T-cell (primary cell): ENCODE data around the gene TOP2B. TPM values are rescaled to one million over a fixed set of nuclear protein-coding genes. Genes with fewer than 3 reads are reported as not detected.

Experiments
- ATAC-seq, 4 experiments: fragments of 200-7000 bp in 3 of 4; fragments of 150-1000 bp in 1 of 4; cut with Tn5 transposase; replicated peaks in 1 of 4; 1 replicate in 3 of 4; 2 replicates in 1 of 4; pipeline ENCODE4 v1.10.0; 2021; ENCODE audit warnings: moderate library complexity in 3 of 4, mild to moderate bottlenecking in 2 of 4, moderate number of reproducible peaks in 1 of 4
- CTCF ChIA-PET, 2 donors: fragments of 300-600 bp; sonication (Branson Sonifier 250); formaldehyde crosslinking; loops; one replicate each; lab custom pipeline; 2022; ENCODE audit warnings: antibody characterized with exemption in 2 of 2; lab: Charles Lee
- POLR2A ChIA-PET, 2 donors: fragments of 300-600 bp; sonication (Branson Sonifier 250); formaldehyde crosslinking; loops; one replicate each; lab custom pipeline; 2022; ENCODE audit warnings: antibody characterized with exemption in 2 of 2; lab: Charles Lee
- DNase-seq, 35 experiments: peaks; one replicate each; pipeline versions ENCODE4 v3.0.0 to v3.0.0-alpha.2; 2013 to 2023
- H3K27ac ChIP-seq: one replicate; pipeline ENCODE4 v1.5.1; 2013; ENCODE audit warnings: low read length
- H3K27me3 ChIP-seq, 2 experiments: replicated peaks in 1 of 2; 1 replicate in 1 of 2; 2 replicates in 1 of 2; pipeline versions ENCODE4 v1.6.1 to v1.7.0; 2013; ENCODE audit warnings: low read length in 1 of 2, mixed read lengths in 1 of 2; ENCODE audit not compliant: control insufficient read depth in 2 of 2, insufficient read depth in 2 of 2; ENCODE audit errors: extremely low read depth in 1 of 2
- H3K36me3 ChIP-seq, 2 donors: 1 replicate in 1 of 2; 2 replicates in 1 of 2; pipeline versions ENCODE4 v1.6.1 to v1.7.0; 2013; ENCODE audit warnings: low read length in 1 of 2; ENCODE audit not compliant: control insufficient read depth in 2 of 2, insufficient read depth in 1 of 2; ENCODE audit errors: extremely low read depth in 1 of 2
- H3K4me1 ChIP-seq, 2 experiments: 1 replicate in 1 of 2; 2 replicates in 1 of 2; pipeline versions ENCODE4 v1.6.1 to v1.7.0; 2013; ENCODE audit warnings: low read length in 2 of 2, mixed read lengths in 1 of 2; ENCODE audit not compliant: insufficient read depth in 2 of 2, control insufficient read depth in 1 of 2; ENCODE audit errors: extremely low read depth in 1 of 2
- H3K4me3 ChIP-seq, 2 donors: 1 replicate in 1 of 2; 2 replicates in 1 of 2; pipeline versions ENCODE4 v1.5.1 to v1.7.0; 2013; ENCODE audit warnings: mild to moderate bottlenecking in 2 of 2, low read length in 1 of 2, moderate library complexity in 1 of 2; ENCODE audit not compliant: control insufficient read depth in 1 of 2; ENCODE audit errors: extremely low read depth in 1 of 2
- H3K9me3 ChIP-seq: 2 replicates; pipeline ENCODE4 v1.7.0; 2013
- H3K27ac Mint-ChIP-seq, 2 donors: one replicate each; pipeline ENCODE4 v1.8.0; 2020 to 2021; ENCODE audit warnings: mild to moderate bottlenecking in 2 of 2, mixed read lengths in 2 of 2
- H3K27me3 Mint-ChIP-seq, 2 donors: one replicate each; pipeline ENCODE4 v1.8.0; 2021 to 2022; ENCODE audit warnings: mixed read lengths in 2 of 2
- H3K36me3 Mint-ChIP-seq: one replicate; pipeline ENCODE4 v1.8.0; 2021; ENCODE audit warnings: mixed read lengths
- H3K4me1 Mint-ChIP-seq, 3 donors: one replicate each; pipeline ENCODE4 v1.8.0; 2020 to 2022; ENCODE audit warnings: mixed read lengths in 3 of 3, mild to moderate bottlenecking in 1 of 3
- H3K4me3 Mint-ChIP-seq, 3 donors: one replicate each; pipeline ENCODE4 v1.8.0; 2020 to 2022; ENCODE audit warnings: mild to moderate bottlenecking in 3 of 3, mixed read lengths in 3 of 3, moderate library complexity in 3 of 3
- H3K9me3 Mint-ChIP-seq, 3 donors: one replicate each; pipeline ENCODE4 v1.8.0; 2020 to 2022; ENCODE audit warnings: mixed read lengths in 3 of 3
- WGBS: methylation state at CpG from one replicate; pipeline ENCODE4 v1.1.5; 2013; ENCODE audit warnings: missing lambda C conversion rate; ENCODE audit not compliant: insufficient coverage; 5-methylcytosine and 5-hydroxymethylcytosine counted together
- total RNA-seq, 35 experiments: library from RNA in 6 of 35; stranded (reverse) in 6 of 35; fragments of 120-200 nt in 1 of 35; gene quantifications; one replicate each; pipeline versions ENCODE4 v1.2.1 to v1.2.4 and lab custom pipeline; 2013 to 2026

TOP2B gene
- total RNA-seq, 5 donors from 2014 or later (not counting 1 experiment from before 2014, with no cell fraction given) = 121 to 138 (median 130) TPM

GRCh38 chr3:25663869-25664811 is 567 bp downstream of the TOP2B start:
- Mint-ChIP-seq H3K27me3 (no peaks in the 10 kb centered on the region), H3K27ac (peak overlapping the region; percentile 99), H3K36me3 (no peaks in the 10 kb centered on the region), H3K4me3 (peak overlapping the region; percentile 90 to 99 (median 98)), H3K9me3 (no peaks in the 10 kb centered on the region), H3K4me1 (peaks cover 53 to 64% (median 59%) of the 10 kb centered on the region in 3 donors)
- ATAC-seq (peak; percentile 36 to 53 (median 53)), DNase-seq (peak in 34 of 35 experiments; percentile 15 to 72 (median 42))
- POLR2A ChIA-PET = interaction anchor here in 1 of 2 donors (0.6 kb wide), 1 partner anchor 18 kb away, joined by 3 read pairs; no protein-coding TSS in a partner anchor
- H3K27me3 ChIP-seq = no peaks in the 10 kb centered on the region
- H3K9me3 ChIP-seq = no peaks in the 10 kb centered on the region
- H3K4me1 ChIP-seq = peaks cover 14 to 30% of the 10 kb centered on the region in 2 experiments
- H3K36me3 ChIP-seq = no peaks in the 10 kb centered on the region
- H3K27ac ChIP-seq = peak overlapping the region; percentile 89
- CTCF ChIA-PET = no interaction called here
- H3K4me3 ChIP-seq = peak overlapping the region; percentile 85 to 90
- WGBS = under 1% methylated on average over 94 of the region's 115 CpGs

DNA sequence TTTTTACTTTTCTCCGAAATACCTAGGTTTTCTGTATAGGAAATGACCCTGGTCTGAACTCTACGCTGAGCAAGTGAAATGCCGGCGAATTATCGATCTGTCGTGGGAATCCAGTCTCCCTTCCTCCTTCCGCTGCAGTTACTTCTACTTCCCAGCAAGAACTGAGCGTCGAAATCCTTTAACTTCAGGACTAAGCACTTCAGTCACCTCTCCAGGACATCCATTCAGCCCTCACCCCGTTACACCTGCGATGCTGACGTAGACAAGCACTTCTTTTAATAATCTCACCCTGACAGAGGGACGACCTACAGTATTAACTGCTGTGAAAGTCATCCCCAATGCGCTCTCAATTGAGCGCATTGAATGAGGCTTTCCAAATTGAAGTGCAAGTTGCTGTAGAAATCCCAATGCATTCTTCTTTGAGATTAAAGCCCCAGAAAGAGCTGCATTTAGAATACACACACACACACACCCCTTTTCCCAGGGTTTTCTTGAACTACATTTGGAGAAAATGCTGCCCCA is 1.3 kb downstream of the TOP2B start:
- H3K36me3 ChIP-seq = no peaks in the 10 kb centered on the region
- Mint-ChIP-seq H3K4me1 (peaks cover 59 to 70% (median 65%) of the 10 kb centered on the region in 3 donors), H3K27ac (peak overlapping the region; percentile 96 to 97), H3K36me3 (no peaks in the 10 kb centered on the region), H3K4me3 (peak overlapping the region; percentile 90 to 99 (median 98)), H3K9me3 (no peaks in the 10 kb centered on the region), H3K27me3 (no peaks in the 10 kb centered on the region)
- no peaks in the 10 kb centered on the region for H3K27me3 ChIP-seq
- ATAC-seq (peak in 2 of 4 experiments; percentile 4 to 18), DNase-seq (peak in 20 of 35 experiments; percentile 4 to 58 (median 14))
- ChIA-PET CTCF (no interaction called here), POLR2A (interaction anchor here in 1 of 2 donors (0.6 kb wide), 1 partner anchor 17 kb away, joined by 3 read pairs; no protein-coding TSS in a partner anchor)
- peak overlapping the region; percentile 64 to 90 for H3K4me3 ChIP-seq
- H3K4me1 ChIP-seq = peaks cover 14 to 32% of the 10 kb centered on the region in 2 experiments
- peak overlapping the region; percentile 86 for H3K27ac ChIP-seq
- WGBS = under 1% methylated on average over 15 of the region's 15 CpGs
- no peaks in the 10 kb centered on the region for H3K9me3 ChIP-seq

DNA sequence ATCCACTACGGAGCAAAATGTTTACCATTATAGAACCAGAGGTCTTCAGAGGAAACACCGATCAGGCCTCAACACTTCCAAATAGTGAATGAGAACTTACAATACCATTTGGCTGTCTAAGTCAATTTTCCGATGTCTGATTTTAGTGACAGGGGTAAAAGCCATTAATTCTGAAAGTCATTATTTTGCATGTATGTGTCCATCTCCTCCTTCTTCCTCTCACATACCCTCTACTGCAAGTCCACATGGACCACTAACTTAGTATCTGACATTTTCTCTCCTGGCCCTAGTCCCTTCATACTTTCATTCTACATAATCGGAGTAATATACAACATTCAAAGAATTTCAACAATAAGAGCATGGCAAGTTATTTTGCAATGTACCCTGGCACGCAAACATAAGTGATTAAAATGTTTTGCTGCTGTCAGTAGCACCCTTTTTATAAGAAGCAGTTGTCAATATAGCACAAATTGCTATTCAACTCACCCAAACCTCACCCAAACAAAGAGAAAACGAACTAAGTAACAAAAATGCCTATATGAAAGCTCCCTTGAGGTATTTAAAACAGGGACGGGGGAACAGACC is 1.9 kb downstream of the TOP2B start:
- DNase-seq (no peak), ATAC-seq (no peak)
- CTCF ChIA-PET = no interaction called here
- peaks cover 60 to 70% (median 67%) of the 10 kb centered on the region in 3 donors for H3K4me1 Mint-ChIP-seq
- POLR2A ChIA-PET = no interaction called here
- peaks cover 14 to 32% of the 10 kb centered on the region in 2 experiments for H3K4me1 ChIP-seq
- H3K27me3 ChIP-seq = no peaks in the 10 kb centered on the region
- WGBS = no CpG with 5 or more reads among the region's 7 CpGs
- H3K9me3 ChIP-seq = no peaks in the 10 kb centered on the region
- H3K27ac Mint-ChIP-seq = peak overlapping the region; percentile 96 to 97
- no peaks in the 10 kb centered on the region for H3K36me3 ChIP-seq
- H3K27ac ChIP-seq = peak overlapping the region; percentile 86
- peak overlapping the region; percentile 64 to 90 for H3K4me3 ChIP-seq
- H3K9me3 Mint-ChIP-seq = no peaks in the 10 kb centered on the region
- H3K4me3 Mint-ChIP-seq = peak overlapping the region; percentile 90 to 99 (median 98)
- H3K36me3 Mint-ChIP-seq = no peaks in the 10 kb centered on the region
- H3K27me3 Mint-ChIP-seq = no peaks in the 10 kb centered on the region

DNA sequence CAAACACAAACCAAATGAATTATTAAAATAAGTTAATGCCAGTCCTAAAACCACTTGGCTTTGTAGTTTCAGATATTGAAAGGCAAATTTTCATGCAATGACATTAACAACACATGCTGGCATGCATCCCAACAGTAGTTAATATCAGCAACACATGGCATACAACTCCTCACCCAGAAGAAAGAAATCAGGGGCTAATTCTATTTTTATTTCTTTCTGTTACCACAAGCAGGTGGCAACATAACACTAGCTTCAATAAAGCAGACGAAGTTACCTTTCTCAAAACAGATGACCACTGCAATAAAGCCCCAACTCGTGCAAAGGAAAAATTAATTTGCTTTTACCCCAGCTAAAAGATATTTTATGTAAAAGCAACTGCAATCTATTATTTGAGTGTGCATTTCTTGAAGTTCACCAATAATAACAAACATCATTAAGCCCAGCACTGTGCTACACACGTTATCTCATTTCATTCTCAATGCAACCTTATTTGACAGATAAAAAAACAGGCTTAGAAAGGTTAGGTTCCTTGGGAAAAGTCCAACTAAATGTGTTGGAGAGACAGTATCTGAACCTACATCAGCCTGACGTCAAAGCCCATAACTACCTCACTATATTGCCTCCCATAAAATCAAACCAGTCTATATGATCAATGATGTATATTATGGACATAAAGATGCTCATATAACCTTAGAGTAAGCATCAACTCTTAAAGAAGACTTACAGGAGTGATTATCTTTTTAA is 2.8 kb downstream of the TOP2B start:
- Mint-ChIP-seq H3K4me3 (peak overlapping the region; percentile 68 to 98 (median 90)), H3K27ac (no peak overlapping the region), H3K27me3 (no peaks in the 10 kb centered on the region), H3K9me3 (no peaks in the 10 kb centered on the region), H3K36me3 (no peaks in the 10 kb centered on the region), H3K4me1 (peaks cover 68 to 76% (median 75%) of the 10 kb centered on the region in 3 donors)
- H3K27me3 ChIP-seq = no peaks in the 10 kb centered on the region
- peaks cover 17 to 39% of the 10 kb centered on the region in 2 experiments for H3K4me1 ChIP-seq
- peak overlapping the region in 1 of 2 donors; percentile 23 for H3K4me3 ChIP-seq
- ChIA-PET CTCF (interaction anchor here (0.7 to 1.9 kb wide), 6 partner anchors 9 to 195 kb away, joined by 3 to 14 read pairs (median 4); no protein-coding TSS in a partner anchor), POLR2A (interaction anchor here (0.5 to 0.7 kb wide), 2 partner anchors 122 to 195 kb away, joined by 3 to 5 read pairs; partner anchors contain the start of gene NGLY1 (in 1 of the 2))
- no peaks in the 10 kb centered on the region for H3K9me3 ChIP-seq
- H3K27ac ChIP-seq = no peak overlapping the region
- ATAC-seq (no peak), DNase-seq (no peak)
- H3K36me3 ChIP-seq = no peaks in the 10 kb centered on the region
- WGBS = no CpG with 5 or more reads among the region's 4 CpGs

- no peak for DNase-seq
- no peaks in the 10 kb centered on the region for H3K9me3 Mint-ChIP-seq
- H3K27ac Mint-ChIP-seq = no peak overlapping the region
- H3K4me3 ChIP-seq = no peak overlapping the region
- no CpG with 5 or more reads among the region's 1 CpG for WGBS
- no peaks in the 10 kb centered on the region for H3K27me3 ChIP-seq
- CTCF ChIA-PET = interaction anchor here in 1 of 2 donors (1.2 to 1.4 kb wide), 4 partner anchors 9 to 198 kb away, joined by 4 to 7 read pairs (median 6); no protein-coding TSS in a partner anchor
- no peak for ATAC-seq
- H3K4me1 ChIP-seq = peaks cover 7 to 48% of the 10 kb centered on the region in 2 experiments
- H3K36me3 Mint-ChIP-seq = no peaks in the 10 kb centered on the region
- H3K27me3 Mint-ChIP-seq = no peaks in the 10 kb centered on the region
- H3K4me1 Mint-ChIP-seq = peaks cover 81 to 85% (median 83%) of the 10 kb centered on the region in 3 donors
- no peaks in the 10 kb centered on the region for H3K36me3 ChIP-seq
- no peaks in the 10 kb centered on the region for H3K9me3 ChIP-seq
- H3K4me3 Mint-ChIP-seq = peak overlapping the region in 1 of 3 donors; percentile 46
- POLR2A ChIA-PET = interaction anchor here in 1 of 2 donors (0.6 kb wide), 1 partner anchor 134 kb away, joined by 7 read pairs; no protein-coding TSS in a partner anchor
- H3K27ac ChIP-seq = no peak overlapping the region
Observed at GRCh38 chr3:25658836-25659235, 5.9 kb downstream of the TOP2B start.
